H9 (cell line): ENCODE results near the gene DAAM2. TPM values are rescaled to one million over a fixed set of nuclear protein-coding genes. Genes with fewer than 3 reads are reported as not detected.

Experiments used
- DNase-seq: peaks from one replicate; pipeline ENCODE4 v3.0.0-alpha.2; 2017
- H2AFZ ChIP-seq: one replicate; pipeline ENCODE4 v1.6.1; 2013; ENCODE audit warnings: mild to moderate bottlenecking, low read length, control low read depth, moderate library complexity
- H2AK5ac ChIP-seq: 2 replicates; pipeline ENCODE4 v1.6.1; 2013; ENCODE audit warnings: low read length, control low read depth, mixed read lengths; ENCODE audit not compliant: insufficient read length
- H2BK120ac ChIP-seq: one replicate; pipeline ENCODE4 v1.6.1; 2013; ENCODE audit warnings: low read depth, mild to moderate bottlenecking, low read length, control low read depth, inconsistent platforms; ENCODE audit not compliant: poor library complexity, severe bottlenecking
- H2BK12ac ChIP-seq: 2 replicates; pipeline ENCODE4 v1.6.1; 2013; ENCODE audit warnings: low read length, control low read depth, mixed read lengths, low read depth; ENCODE audit not compliant: insufficient read length
- H2BK15ac ChIP-seq: 2 replicates; pipeline ENCODE4 v1.6.1; 2013; ENCODE audit warnings: low read depth, low read length, control low read depth
- H2BK20ac ChIP-seq: one replicate; pipeline ENCODE4 v1.6.1; 2013; ENCODE audit warnings: low read depth, mild to moderate bottlenecking, low read length, control low read depth, inconsistent platforms; ENCODE audit not compliant: poor library complexity, severe bottlenecking
- H2BK5ac ChIP-seq: 2 replicates; pipeline ENCODE4 v1.6.1; 2013; ENCODE audit warnings: low read length, control low read depth, mixed read lengths; ENCODE audit not compliant: insufficient read length
- H3K14ac ChIP-seq: 2 replicates; pipeline ENCODE4 v1.6.1; 2013; ENCODE audit warnings: low read length, control low read depth; ENCODE audit not compliant: insufficient read depth
- H3K18ac ChIP-seq: 2 replicates; pipeline ENCODE4 v1.6.1; 2013; ENCODE audit warnings: low read depth, mild to moderate bottlenecking, mixed read lengths, low read length, control low read depth; ENCODE audit not compliant: insufficient read length
- H3K23ac ChIP-seq: 2 replicates; pipeline ENCODE4 v1.6.1; 2013; ENCODE audit warnings: low read length, control low read depth, mixed read lengths, low read depth; ENCODE audit not compliant: insufficient read length
- H3K23me2 ChIP-seq: 2 replicates; pipeline ENCODE4 v1.6.1; 2013; ENCODE audit warnings: low read depth, mild to moderate bottlenecking, mixed read lengths, low read length, control low read depth; ENCODE audit not compliant: insufficient read length, poor library complexity, severe bottlenecking
- H3K27ac ChIP-seq: 2 replicates; pipeline ENCODE4 v1.5.1; 2013; ENCODE audit warnings: low read length, control low read depth, mixed read lengths, low read depth; ENCODE audit not compliant: insufficient read length
- H3K27me3 ChIP-seq: 2 replicates; pipeline ENCODE4 v1.6.1; 2013; ENCODE audit warnings: low read length, control low read depth, inconsistent platforms; ENCODE audit not compliant: insufficient read depth
- H3K4ac ChIP-seq: 2 replicates; pipeline ENCODE4 v1.6.1; 2013; ENCODE audit warnings: low read depth, mild to moderate bottlenecking, control low read depth, inconsistent platforms, low read length, moderate library complexity
- H3K4me1 ChIP-seq: 2 replicates; pipeline ENCODE4 v1.6.1; 2013; ENCODE audit warnings: low read length, control low read depth, inconsistent platforms; ENCODE audit not compliant: insufficient read depth
- H3K4me2 ChIP-seq: 2 replicates; pipeline ENCODE4 v1.6.1; 2013; ENCODE audit warnings: low read length, control low read depth, mixed read lengths; ENCODE audit not compliant: insufficient read length, insufficient read depth
- H3K56ac ChIP-seq: 2 replicates; pipeline ENCODE4 v1.6.1; 2013; ENCODE audit warnings: low read depth, mild to moderate bottlenecking, mixed read lengths, low read length, control low read depth; ENCODE audit not compliant: insufficient read length
- H3K79me1 ChIP-seq: 2 replicates; pipeline ENCODE4 v1.6.1; 2013; ENCODE audit warnings: low read depth, mild to moderate bottlenecking, moderate library complexity, low read length, control low read depth, inconsistent platforms; ENCODE audit not compliant: insufficient read depth, poor library complexity, severe bottlenecking
- H3K79me2 ChIP-seq: 2 replicates; pipeline ENCODE4 v1.6.1; 2013; ENCODE audit warnings: low read length, control low read depth, inconsistent platforms; ENCODE audit not compliant: insufficient read depth
- H3K9ac ChIP-seq: 2 replicates; pipeline ENCODE4 v1.6.1; 2013; ENCODE audit warnings: low read length, control low read depth, mixed read lengths; ENCODE audit not compliant: insufficient read length; ENCODE audit errors: extremely low read depth
- H3K9me3 ChIP-seq: one replicate; pipeline ENCODE4 v1.6.1; 2013; ENCODE audit warnings: low read depth, low read length, inconsistent platforms; ENCODE audit not compliant: control insufficient read depth
- H3T11ph ChIP-seq: one replicate; pipeline ENCODE4 v1.6.1; 2013; ENCODE audit warnings: mild to moderate bottlenecking, low read length, control low read depth, inconsistent platforms
- H4K20me1 ChIP-seq: one replicate; pipeline ENCODE4 v1.6.1; 2013; ENCODE audit not compliant: control insufficient read depth, insufficient read length, insufficient read depth
- H4K5ac ChIP-seq: 2 replicates; pipeline ENCODE4 v1.6.1; 2013; ENCODE audit warnings: low read depth, mild to moderate bottlenecking, mixed read lengths, low read length, control low read depth; ENCODE audit not compliant: insufficient read length
- H4K8ac ChIP-seq: replicated peaks from 2 replicates; pipeline ENCODE4 v1.6.1; 2013; ENCODE audit warnings: low read length, control low read depth, mixed read lengths, low read depth; ENCODE audit not compliant: insufficient read length
- H4K91ac ChIP-seq: 2 replicates; pipeline ENCODE4 v1.6.1; 2013; ENCODE audit warnings: low read depth, mild to moderate bottlenecking, moderate library complexity, mixed read lengths, low read length, control low read depth; ENCODE audit not compliant: insufficient read length
- H3K27ac Mint-ChIP-seq, 3 experiments: 2 replicates in 2 of 3; 3 replicates in 1 of 3; pipeline ENCODE4 v1.8.0; 2020 to 2021; ENCODE audit warnings: mixed read lengths in 3 of 3, mild to moderate bottlenecking in 1 of 3, moderate library complexity in 1 of 3
- H3K27me3 Mint-ChIP-seq: 2 replicates; pipeline ENCODE4 v1.8.0; 2021; ENCODE audit warnings: low read depth, mild to moderate bottlenecking, moderate library complexity, mixed read lengths
- H3K36me3 Mint-ChIP-seq, 3 experiments: 2 replicates in 2 of 3; 3 replicates in 1 of 3; pipeline ENCODE4 v1.8.0; 2020 to 2021; ENCODE audit warnings: low read depth in 3 of 3, mixed read lengths in 3 of 3; ENCODE audit not compliant: insufficient read depth in 1 of 3
- H3K4me1 Mint-ChIP-seq, 2 experiments: 2 replicates each; pipeline ENCODE4 v1.8.0; 2020; ENCODE audit warnings: mixed read lengths in 2 of 2
- H3K4me3 Mint-ChIP-seq, 2 experiments: 2 replicates in 1 of 2; 3 replicates in 1 of 2; pipeline ENCODE4 v1.8.0; 2020 to 2021; ENCODE audit warnings: mild to moderate bottlenecking in 2 of 2, mixed read lengths in 2 of 2, moderate library complexity in 1 of 2
- H3K9me3 Mint-ChIP-seq, 2 experiments: 2 replicates in 1 of 2; 3 replicates in 1 of 2; pipeline ENCODE4 v1.8.0; 2020; ENCODE audit warnings: mild to moderate bottlenecking in 2 of 2, mixed read lengths in 2 of 2, moderate library complexity in 1 of 2
- CTCF ChIP-seq: fragments of 200-600 bp; sonication (generic); conservative IDR thresholded peaks from 3 replicates; pipeline ENCODE4 v1.8.0; 2021; ENCODE audit warnings: antibody characterized with exemption, mild to moderate bottlenecking
- total RNA-seq: library from RNA; stranded (reverse); gene quantifications from 2 replicates; pipeline ENCODE4 v1.2.1, GENCODE V29; 2021

The DAAM2 gene
- total RNA-seq, 1 experiment from 2014 or later: 1.1 TPM

GRCh38 chr6:39876111-39876510 lies 83.9 kb downstream of the DAAM2 start:
- no peak overlapping the region for H3K27ac Mint-ChIP-seq
- Histone ChIP-seq H3K79me1 (no peaks in the 10 kb centered on the region), H4K91ac (no peak overlapping the region), H3K14ac (no peak overlapping the region), H3K23ac (no peak overlapping the region), H3T11ph (no peak overlapping the region), H2BK12ac (no peak overlapping the region), H3K23me2 (no peaks in the 10 kb centered on the region), H2BK5ac (no peak overlapping the region), H3K79me2 (no peaks in the 10 kb centered on the region), H3K27ac (no peak overlapping the region), H2BK15ac (no peak overlapping the region), H3K4me1 (no peaks in the 10 kb centered on the region), H3K27me3 (no peaks in the 10 kb centered on the region), H4K5ac (no peak overlapping the region), H4K8ac (no peak overlapping the region), H3K56ac (no peak overlapping the region), H3K18ac (no peak overlapping the region), H3K4me2 (no peak overlapping the region), H3K9ac (no peak overlapping the region), H2AFZ (no peak overlapping the region), H4K20me1 (no peaks in the 10 kb centered on the region), H3K9me3 (no peaks in the 10 kb centered on the region), H2BK120ac (no peak overlapping the region), H3K4ac (no peak overlapping the region), H2AK5ac (no peak overlapping the region), H2BK20ac (no peak overlapping the region)
- TF ChIP-seq CTCF: no peak
- H3K4me3 Mint-ChIP-seq: no peak overlapping the region
- H3K27me3 Mint-ChIP-seq: peaks cover 3% of the 10 kb centered on the region
- H3K36me3 Mint-ChIP-seq: no peaks in the 10 kb centered on the region; a peak in 1 of 7 replicates
- H3K4me1 Mint-ChIP-seq: no peaks in the 10 kb centered on the region
- DNase-seq: no peak
- no peaks in the 10 kb centered on the region for H3K9me3 Mint-ChIP-seq
